ENCODE data around the gene SOAT1.

Gene SOAT1

DNA sequence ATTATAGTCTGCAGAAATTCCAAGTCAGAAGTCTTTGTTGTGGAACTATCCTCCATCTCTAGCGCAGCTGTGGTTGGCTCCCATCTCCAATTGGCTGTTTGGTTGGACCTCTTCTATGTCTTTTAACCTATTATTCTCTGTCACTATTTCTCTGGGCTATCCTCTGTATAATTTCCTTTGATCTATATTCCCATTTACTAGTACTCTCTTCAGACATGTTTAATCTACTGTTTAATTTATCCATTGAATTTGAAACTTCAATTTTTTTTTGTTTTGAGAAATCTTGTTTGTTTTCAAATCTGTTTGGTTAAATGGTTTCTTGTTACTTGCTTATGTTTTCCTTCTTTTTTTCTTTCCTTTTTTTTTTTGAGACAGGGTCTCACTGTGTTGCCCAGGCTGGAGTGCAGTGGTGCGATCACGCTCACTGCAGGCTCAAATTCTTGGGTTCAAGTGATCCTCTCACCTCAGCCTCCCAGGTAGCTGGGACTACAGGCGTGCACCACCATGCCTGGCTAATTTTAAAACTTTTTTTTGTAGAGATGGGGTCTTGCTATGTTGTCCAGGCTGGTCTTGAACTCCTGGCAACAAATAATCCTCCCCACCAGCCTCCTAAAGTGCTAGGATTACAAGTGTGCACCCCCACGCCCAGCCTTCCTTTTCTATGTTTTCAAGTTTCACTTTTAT lies 28.1 kb downstream of the SOAT1 start:
- Histone ChIP-seq H3K9me3 (ENCODE audit: control insufficient read depth, insufficient read depth, low read length) (no peaks in the 10 kb centered on the region), H3K36me3 (ENCODE audit: insufficient read depth, low read length) (no peaks in the 10 kb centered on the region), H3K4me1 (ENCODE audit: insufficient read depth, low read length) (no peaks in the 10 kb centered on the region), H3K9ac (ENCODE audit: low read depth, low read length) (no peak overlapping the region)

DNA sequence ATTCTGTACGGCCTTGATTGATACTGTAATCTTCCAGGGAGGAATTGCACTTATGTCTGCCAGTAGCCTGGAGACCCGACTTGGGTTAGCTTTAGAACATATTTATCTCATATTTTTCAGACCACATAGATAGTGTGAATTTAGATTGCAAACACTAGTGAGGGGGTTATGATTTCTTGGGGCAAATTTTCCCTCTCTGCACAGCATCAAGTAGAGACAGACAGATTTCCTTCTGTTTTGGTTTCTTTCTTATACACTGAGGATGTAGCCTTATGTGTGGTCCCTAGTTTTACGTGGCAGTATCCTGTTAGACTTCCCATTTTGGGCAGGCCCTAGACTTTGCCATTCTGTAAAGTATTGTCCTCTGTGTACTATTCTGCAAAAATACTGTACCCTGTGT lies 29.0 kb downstream of the SOAT1 start:
- H3K4me1 ChIP-seq (ENCODE audit: insufficient read depth, low read length): no peaks in the 10 kb centered on the region
- no peaks in the 10 kb centered on the region for H3K9me3 ChIP-seq (ENCODE audit: control insufficient read depth, insufficient read depth, low read length)
- no peaks in the 10 kb centered on the region for H3K36me3 ChIP-seq (ENCODE audit: insufficient read depth, low read length)
- H3K9ac ChIP-seq (ENCODE audit: low read depth, low read length): no peak overlapping the region

DNA sequence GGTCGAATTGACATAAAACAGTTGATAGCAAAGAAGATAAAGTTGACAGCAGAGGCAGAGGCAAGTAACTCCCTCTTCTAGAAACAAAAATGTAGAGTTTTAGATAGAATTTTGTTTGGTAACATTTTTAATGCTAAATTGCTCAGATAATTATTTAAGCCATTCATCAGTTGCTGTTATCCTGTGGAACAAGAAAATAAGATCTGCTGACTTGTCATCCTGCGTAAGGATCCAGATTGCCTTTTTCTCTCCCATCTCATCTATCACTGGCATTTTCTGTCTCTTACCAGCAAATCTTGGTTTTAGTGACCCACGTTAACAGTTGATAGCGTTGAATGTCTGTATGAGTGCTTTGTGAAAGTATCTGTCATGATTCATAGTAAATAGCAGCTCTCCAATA lies 29.8 kb downstream of the SOAT1 start:
- H3K9me3 ChIP-seq (ENCODE audit: control insufficient read depth, insufficient read depth, low read length): no peaks in the 10 kb centered on the region
- no peaks in the 10 kb centered on the region for H3K36me3 ChIP-seq (ENCODE audit: insufficient read depth, low read length)
- H3K9ac ChIP-seq (ENCODE audit: low read depth, low read length): no peak overlapping the region
- H3K4me1 ChIP-seq (ENCODE audit: insufficient read depth, low read length): no peaks in the 10 kb centered on the region

DNA sequence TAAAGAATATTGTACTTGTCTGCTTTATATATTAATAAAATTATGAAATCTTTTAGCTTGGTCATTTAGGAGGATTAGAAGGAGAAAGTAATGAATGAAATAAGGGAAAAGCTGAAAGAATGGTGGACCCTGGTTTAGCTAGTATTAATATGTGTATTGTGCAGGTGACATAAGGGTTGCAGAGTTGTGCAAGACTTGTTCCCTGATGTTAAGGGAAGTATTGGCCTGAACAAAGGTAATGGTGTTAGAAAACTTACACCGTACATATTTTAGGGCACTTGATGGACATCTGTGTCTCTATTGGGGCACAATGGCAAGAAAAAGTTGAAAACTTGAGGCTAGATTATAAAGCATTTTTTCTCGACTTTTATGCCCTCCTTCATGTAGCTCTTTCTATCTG lies 32.2 kb downstream of the SOAT1 start:
- Histone ChIP-seq H3K36me3 (ENCODE audit: insufficient read depth, low read length) (no peaks in the 10 kb centered on the region), H3K4me1 (ENCODE audit: insufficient read depth, low read length) (no peaks in the 10 kb centered on the region), H3K9ac (ENCODE audit: low read depth, low read length) (no peak overlapping the region), H3K9me3 (ENCODE audit: control insufficient read depth, insufficient read depth, low read length) (no peaks in the 10 kb centered on the region)

DNA sequence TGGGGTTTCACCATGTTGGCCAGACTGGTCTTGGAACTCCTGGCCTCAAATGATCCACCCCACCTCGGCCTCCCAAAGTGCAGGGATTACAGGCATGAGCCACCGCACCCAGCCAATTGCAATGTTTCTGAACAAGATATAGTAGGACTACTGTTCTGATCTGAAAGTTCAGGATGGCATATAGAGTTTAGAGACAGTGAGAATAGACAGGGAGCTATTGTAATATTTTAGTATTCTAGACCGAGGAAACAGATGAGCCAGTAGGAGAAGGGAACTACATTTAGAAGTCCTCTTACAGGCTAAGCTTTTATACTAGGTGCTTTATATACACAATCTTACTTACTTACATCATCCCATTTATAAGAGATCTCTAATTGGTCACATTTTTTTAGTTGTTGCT lies 33.1 kb downstream of the SOAT1 start:
- Histone ChIP-seq H3K4me1 (ENCODE audit: insufficient read depth, low read length) (no peaks in the 10 kb centered on the region), H3K36me3 (ENCODE audit: insufficient read depth, low read length) (no peaks in the 10 kb centered on the region), H3K9me3 (ENCODE audit: control insufficient read depth, insufficient read depth, low read length) (no peaks in the 10 kb centered on the region), H3K9ac (ENCODE audit: low read depth, low read length) (no peak overlapping the region)

DNA sequence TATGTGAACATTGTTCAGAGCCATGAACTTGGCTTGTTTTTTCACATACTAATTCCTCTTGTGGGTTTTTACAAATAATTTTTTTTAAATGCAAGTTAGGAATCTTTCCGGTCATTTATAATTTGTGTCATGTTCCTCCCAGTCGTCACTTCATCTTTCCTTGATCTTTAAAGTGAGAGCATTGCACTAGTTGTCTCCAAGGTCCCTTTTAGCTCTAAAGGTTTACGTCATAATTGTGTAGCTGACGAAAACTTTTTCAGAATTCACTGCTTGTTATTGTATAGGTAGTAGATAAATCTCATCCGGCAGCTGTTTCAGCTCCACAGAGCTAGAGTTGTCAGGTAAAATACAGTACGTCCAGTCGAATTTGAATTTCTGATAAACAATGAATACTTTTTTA lies 33.6 kb downstream of the SOAT1 start:
- no peaks in the 10 kb centered on the region for H3K36me3 ChIP-seq (ENCODE audit: insufficient read depth, low read length)
- H3K4me1 ChIP-seq (ENCODE audit: insufficient read depth, low read length): no peaks in the 10 kb centered on the region
- H3K9ac ChIP-seq (ENCODE audit: low read depth, low read length): no peak overlapping the region
- no peaks in the 10 kb centered on the region for H3K9me3 ChIP-seq (ENCODE audit: control insufficient read depth, insufficient read depth, low read length)

DNA sequence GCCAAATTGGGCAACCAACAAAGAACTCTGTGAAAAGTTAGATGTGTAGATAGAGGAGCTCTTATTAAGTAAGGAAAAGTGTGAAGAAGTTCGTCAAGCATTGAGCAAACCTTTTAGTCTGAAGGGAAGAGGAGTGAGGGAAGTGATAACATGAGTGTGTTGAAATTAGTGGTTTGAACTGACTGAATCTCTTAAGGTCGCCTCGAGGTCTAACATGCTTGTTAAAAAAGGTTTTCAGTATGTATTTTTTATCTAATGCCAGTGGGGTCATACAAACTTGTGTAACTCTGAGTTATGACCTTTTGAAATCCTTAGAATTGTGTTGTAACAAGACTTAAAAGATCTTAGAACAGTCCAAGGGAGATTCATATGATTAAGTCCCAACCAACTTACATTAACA lies 34.1 kb downstream of the SOAT1 start:
- H3K36me3 ChIP-seq (ENCODE audit: insufficient read depth, low read length): no peaks in the 10 kb centered on the region
- H3K9me3 ChIP-seq (ENCODE audit: control insufficient read depth, insufficient read depth, low read length): no peaks in the 10 kb centered on the region
- H3K9ac ChIP-seq (ENCODE audit: low read depth, low read length): no peak overlapping the region
- H3K4me1 ChIP-seq (ENCODE audit: insufficient read depth, low read length): no peaks in the 10 kb centered on the region

DNA sequence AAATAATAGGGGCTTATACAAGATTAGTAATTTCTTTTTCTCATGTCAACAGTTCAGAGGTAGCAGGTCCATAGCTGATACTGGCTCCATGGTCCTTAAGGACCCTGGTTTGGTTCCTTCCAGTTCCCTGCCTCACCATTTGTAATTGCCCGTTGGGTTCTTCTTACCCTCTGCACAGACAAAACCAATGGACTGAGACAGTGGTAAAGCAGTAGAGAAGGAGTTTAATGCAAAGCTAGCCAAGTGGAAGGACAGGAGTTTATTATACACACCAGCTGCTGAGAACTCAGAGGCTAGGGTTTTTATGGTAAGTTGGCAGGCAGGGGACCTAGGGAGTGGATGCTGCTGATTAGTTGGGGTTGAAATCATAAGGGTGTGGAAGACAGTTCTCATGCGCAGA lies 36.3 kb downstream of the SOAT1 start:
- Histone ChIP-seq H3K4me1 (ENCODE audit: insufficient read depth, low read length) (no peaks in the 10 kb centered on the region), H3K9ac (ENCODE audit: low read depth, low read length) (no peak overlapping the region), H3K36me3 (ENCODE audit: insufficient read depth, low read length) (no peaks in the 10 kb centered on the region), H3K9me3 (ENCODE audit: control insufficient read depth, insufficient read depth, low read length) (no peaks in the 10 kb centered on the region)

DNA sequence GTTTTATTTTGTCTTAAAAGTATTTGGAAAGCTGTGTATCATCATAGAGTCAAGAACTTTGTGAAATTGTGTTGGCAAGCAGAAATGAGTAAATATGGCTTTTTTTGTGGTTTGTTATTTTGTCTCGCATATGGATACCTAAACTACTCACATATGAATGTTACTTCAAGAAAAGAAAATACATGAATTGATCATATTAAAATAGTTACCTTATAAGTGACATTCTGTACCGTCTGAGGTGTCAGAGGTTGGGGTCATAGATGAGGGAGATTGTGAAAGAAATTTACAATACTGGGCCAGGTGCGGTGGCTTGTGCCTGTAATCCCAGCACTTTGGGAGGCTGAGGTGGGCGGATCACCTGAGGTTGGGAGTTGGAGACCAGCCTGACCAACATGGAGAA lies 40.8 kb downstream of the SOAT1 start:
- Histone ChIP-seq H3K36me3 (ENCODE audit: insufficient read depth, low read length) (no peaks in the 10 kb centered on the region), H3K4me1 (ENCODE audit: insufficient read depth, low read length) (no peaks in the 10 kb centered on the region), H3K9ac (ENCODE audit: low read depth, low read length) (no peak overlapping the region), H3K9me3 (ENCODE audit: control insufficient read depth, insufficient read depth, low read length) (no peaks in the 10 kb centered on the region)

DNA sequence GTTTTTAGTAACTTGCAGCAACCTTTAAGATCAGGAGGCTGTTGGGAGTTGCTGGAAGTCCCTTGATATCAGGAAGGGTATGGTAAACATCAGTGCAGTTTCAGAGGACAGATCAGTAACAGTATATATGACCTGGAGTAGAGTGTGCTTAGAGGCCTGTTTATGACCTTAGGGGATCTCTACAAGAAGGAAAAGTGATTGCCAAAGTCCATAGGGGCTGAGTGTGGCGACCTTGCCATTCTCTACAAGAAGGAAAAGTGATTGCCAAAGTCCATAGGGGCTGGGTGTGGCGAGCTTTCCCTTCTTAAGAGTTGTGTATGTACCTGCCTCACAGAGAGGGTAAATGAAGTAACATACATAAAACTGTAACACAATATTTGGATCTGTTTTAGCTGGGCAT lies 43.7 kb downstream of the SOAT1 start:
- H3K4me1 ChIP-seq (ENCODE audit: insufficient read depth, low read length): no peaks in the 10 kb centered on the region
- H3K9ac ChIP-seq (ENCODE audit: low read depth, low read length): no peak overlapping the region
- no peaks in the 10 kb centered on the region for H3K9me3 ChIP-seq (ENCODE audit: control insufficient read depth, insufficient read depth, low read length)
- no peaks in the 10 kb centered on the region for H3K36me3 ChIP-seq (ENCODE audit: insufficient read depth, low read length)

DNA sequence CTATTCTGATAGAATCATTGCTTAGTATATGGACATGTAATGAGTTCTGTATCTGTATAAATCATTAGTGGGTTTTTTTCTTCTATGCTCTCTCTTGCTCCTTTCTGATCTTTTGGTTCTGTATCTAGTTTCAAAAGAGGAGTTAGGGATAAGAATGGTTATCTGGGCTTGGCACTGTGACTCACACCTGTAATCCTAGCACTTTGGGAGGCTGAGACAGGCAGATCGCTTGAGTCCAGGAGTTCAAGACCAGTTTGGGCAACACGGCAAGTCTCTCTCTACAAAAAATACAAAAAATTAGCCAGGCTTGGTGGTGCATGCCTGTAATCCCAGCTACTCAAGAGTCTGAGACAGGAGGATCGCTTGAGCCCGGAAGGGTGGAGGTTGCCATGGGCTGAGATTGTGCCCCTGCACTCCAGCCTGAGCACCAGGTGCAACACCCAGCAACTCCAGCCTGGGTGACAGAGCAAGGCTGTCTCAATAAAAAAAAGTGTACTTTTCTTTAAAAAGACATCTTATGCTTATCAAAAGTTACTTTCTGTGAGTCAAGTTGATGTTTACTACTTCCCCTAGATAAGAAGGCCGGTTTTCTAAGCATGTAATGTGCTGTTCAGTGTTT lies 44.5 kb downstream of the SOAT1 start:
- Histone ChIP-seq H3K36me3 (ENCODE audit: insufficient read depth, low read length) (no peaks in the 10 kb centered on the region), H3K4me1 (ENCODE audit: insufficient read depth, low read length) (no peaks in the 10 kb centered on the region), H3K9me3 (ENCODE audit: control insufficient read depth, insufficient read depth, low read length) (no peaks in the 10 kb centered on the region), H3K9ac (ENCODE audit: low read depth, low read length) (no peak overlapping the region)

DNA sequence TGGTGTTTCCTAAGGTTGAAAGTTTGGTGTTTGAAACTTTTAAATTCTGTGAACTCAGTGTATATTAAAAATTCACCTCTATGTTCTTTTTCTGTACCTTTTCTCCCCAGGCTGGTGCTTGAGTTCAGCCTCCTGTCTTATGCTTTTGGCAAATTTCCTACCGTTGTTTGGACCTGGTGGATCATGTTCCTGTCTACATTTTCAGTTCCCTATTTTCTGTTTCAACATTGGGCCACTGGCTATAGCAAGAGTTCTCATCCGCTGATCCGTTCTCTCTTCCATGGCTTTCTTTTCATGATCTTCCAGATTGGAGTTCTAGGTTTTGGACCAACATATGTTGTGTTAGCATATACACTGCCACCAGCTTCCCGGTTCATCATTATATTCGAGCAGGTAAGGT lies 47.3 kb downstream of the SOAT1 start:
- no peaks in the 10 kb centered on the region for H3K36me3 ChIP-seq (ENCODE audit: insufficient read depth, low read length)
- no peak overlapping the region for H3K9ac ChIP-seq (ENCODE audit: low read depth, low read length)
- H3K4me1 ChIP-seq (ENCODE audit: insufficient read depth, low read length): no peaks in the 10 kb centered on the region

DNA sequence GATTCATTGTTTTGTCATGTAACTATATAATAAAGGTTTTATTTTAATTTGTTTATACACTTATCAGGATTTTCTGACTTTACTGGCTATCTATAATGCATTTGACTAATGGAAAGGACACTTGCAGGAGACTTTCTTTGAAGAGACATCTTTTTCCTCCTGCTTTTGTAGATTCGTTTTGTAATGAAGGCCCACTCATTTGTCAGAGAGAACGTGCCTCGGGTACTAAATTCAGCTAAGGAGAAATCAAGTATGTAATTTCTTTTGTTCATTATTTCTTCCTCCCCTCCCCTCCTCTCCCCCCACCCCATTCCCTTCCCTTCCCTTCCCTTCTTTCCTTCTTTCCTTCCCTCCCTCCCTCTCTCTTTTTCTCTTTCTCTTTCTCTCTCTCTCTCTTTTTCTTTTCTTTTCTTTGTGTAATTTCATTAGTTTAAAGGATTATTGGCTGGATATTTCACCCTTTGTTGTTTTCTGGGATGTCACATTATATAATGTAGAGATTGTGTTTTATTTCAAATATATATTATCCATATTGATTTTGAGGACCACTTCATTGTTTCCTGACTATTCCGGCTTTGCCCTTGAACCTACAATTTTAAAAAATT lies 48.4 kb downstream of the SOAT1 start:
- no peaks in the 10 kb centered on the region for H3K9me3 ChIP-seq (ENCODE audit: control insufficient read depth, insufficient read depth, low read length)
- no peaks in the 10 kb centered on the region for H3K4me1 ChIP-seq (ENCODE audit: insufficient read depth, low read length)
- no peaks in the 10 kb centered on the region for H3K36me3 ChIP-seq (ENCODE audit: insufficient read depth, low read length)
- H3K9ac ChIP-seq (ENCODE audit: low read depth, low read length): no peak overlapping the region

More for the DNA sequence above, 47.3 kb downstream of the SOAT1 start:
- no peaks in the 10 kb centered on the region for H3K9me3 ChIP-seq (ENCODE audit: control insufficient read depth, insufficient read depth, low read length)

DNA sequence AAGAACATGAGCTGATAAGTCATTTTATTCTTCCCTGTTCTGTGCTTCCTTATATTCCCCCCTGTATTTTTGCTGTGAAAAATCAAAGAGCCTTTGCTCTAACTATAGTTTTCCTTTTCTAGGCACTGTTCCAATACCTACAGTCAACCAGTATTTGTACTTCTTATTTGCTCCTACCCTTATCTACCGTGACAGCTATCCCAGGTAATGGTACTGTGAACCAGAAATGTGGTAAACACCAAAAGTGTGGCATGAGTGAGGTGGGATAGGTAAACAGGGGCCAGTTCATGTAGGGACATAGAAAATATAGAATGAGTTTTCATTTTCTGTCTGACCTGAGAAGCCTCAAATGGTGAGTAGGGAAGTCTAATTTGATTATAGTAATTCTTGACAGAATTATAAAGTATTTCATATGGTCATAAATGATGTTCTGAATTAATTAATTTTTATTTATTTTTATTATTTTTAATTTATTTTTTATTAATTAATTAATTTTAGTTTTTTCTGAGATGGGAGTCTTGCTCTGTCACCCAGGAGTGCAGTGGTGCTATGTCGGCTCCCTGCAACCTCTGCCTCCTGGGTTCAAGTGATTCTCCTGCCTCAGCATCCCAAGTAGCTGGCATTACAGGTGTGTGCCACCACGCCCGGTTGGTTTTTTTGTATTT lies 49.3 kb downstream of the SOAT1 start:
- H3K4me1 ChIP-seq (ENCODE audit: insufficient read depth, low read length): no peaks in the 10 kb centered on the region
- no peaks in the 10 kb centered on the region for H3K9me3 ChIP-seq (ENCODE audit: control insufficient read depth, insufficient read depth, low read length)
- H3K36me3 ChIP-seq (ENCODE audit: insufficient read depth, low read length): no peaks in the 10 kb centered on the region
- no peak overlapping the region for H3K9ac ChIP-seq (ENCODE audit: low read depth, low read length)

DNA sequence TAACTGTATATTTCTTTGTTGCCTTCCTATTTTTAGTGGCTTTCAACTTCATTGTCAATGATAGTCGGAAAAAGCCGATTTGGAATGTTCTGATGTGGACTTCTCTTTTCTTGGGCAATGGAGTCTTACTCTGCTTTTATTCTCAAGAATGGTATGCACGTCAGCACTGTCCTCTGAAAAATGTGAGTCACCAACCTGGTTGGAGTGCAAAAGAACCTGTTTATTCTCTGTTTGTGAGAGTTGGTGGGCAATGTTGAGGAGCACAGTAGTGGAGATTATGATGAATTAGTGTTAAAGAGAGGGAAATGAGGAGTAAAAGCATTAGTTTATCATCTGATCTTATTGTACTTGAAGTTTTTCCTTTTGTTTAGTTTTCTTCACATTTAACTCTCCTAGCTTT lies 57.7 kb downstream of the SOAT1 start:
- H3K4me1 ChIP-seq (ENCODE audit: insufficient read depth, low read length): no peaks in the 10 kb centered on the region
- no peak overlapping the region for H3K9ac ChIP-seq (ENCODE audit: low read depth, low read length)
- H3K36me3 ChIP-seq (ENCODE audit: insufficient read depth, low read length): no peaks in the 10 kb centered on the region
- H3K9me3 ChIP-seq (ENCODE audit: control insufficient read depth, insufficient read depth, low read length): no peaks in the 10 kb centered on the region

Measured in ES-I3 (cell line).